ENCODE measurements around the gene C1RL.

DNA sequence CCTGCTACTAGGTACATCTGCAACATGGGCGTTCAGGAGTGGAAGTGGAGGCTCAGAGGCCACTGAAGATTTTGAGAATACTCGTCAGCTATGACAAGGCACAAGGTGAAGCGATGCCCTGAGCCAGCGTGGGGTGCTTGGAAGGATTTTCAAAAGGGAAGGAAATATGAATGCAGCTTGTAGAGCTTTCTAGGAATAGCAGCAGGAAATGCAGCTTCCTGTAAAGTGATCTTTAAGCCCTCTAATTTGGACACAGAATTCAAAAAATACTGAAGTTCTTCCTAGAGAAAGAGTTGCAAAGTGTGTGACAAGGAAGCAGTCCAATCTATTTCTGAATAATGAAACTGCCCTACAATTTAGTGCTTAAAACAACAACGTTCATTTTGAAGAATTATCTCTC, 61.7 kb downstream of the C1RL start:
- TF ChIP-seq EZH2 (IDR thresholded peaks at IDR 0.05; ENCODE audit: borderline replicate concordance, insufficient read depth, low read depth, low read length, poor library complexity, severe bottlenecking): no peak
- TF ChIP-seq, protein P1, sequence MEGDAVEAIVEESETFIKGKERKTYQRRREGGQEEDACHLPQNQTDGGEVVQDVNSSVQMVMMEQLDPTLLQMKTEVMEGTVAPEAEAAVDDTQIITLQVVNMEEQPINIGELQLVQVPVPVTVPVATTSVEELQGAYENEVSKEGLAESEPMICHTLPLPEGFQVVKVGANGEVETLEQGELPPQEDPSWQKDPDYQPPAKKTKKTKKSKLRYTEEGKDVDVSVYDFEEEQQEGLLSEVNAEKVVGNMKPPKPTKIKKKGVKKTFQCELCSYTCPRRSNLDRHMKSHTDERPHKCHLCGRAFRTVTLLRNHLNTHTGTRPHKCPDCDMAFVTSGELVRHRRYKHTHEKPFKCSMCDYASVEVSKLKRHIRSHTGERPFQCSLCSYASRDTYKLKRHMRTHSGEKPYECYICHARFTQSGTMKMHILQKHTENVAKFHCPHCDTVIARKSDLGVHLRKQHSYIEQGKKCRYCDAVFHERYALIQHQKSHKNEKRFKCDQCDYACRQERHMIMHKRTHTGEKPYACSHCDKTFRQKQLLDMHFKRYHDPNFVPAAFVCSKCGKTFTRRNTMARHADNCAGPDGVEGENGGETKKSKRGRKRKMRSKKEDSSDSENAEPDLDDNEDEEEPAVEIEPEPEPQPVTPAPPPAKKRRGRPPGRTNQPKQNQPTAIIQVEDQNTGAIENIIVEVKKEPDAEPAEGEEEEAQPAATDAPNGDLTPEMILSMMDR (IDR thresholded peaks at IDR 0.05): no peak

Data from B cell (primary cell).